ENCODE measurements around the gene SCAF1. TPM values are rescaled to one million over a fixed set of nuclear protein-coding genes. Genes with fewer than 3 reads are reported as not detected.

The SCAF1 gene
- total and polyA plus RNA-seq, 8 donors, result 24.7 to 63.8 (median 34.9) TPM

- Histone ChIP-seq H3K27me3 (no peaks in the 10 kb centered on the region), H3K9me3 (no peaks in the 10 kb centered on the region), H3K36me3 (peaks cover 0 to 68% of the 10 kb centered on the region in 2 donors), H3K4me1 (peaks cover 10 to 23% of the 10 kb centered on the region in 2 donors), H3K27ac (no peak overlapping the region), H3K4me3 (no peak overlapping the region)
- intact Hi-C loops (cut with DNase I), result no loop called here
- no peak for DNase-seq
- TF ChIP-seq CTCF (IDR thresholded peaks at IDR 0.05), result no peak
- no peak for ATAC-seq
These were observed 4.6 kb downstream of the SCAF1 start for GRCh38 chr19:49646586-49646985.

GRCh38 chr19:49651029-49651819, 9.2 kb downstream of the SCAF1 start:
- H3K9me3 ChIP-seq, result no peaks in the 10 kb centered on the region
- no peak for TF ChIP-seq CTCF (IDR thresholded peaks at IDR 0.05)
- H3K4me3 ChIP-seq, result no peak overlapping the region
- no peak for ATAC-seq
- no peaks in the 10 kb centered on the region for H3K27me3 ChIP-seq
- H3K4me1 ChIP-seq, result no peaks in the 10 kb centered on the region
- intact Hi-C loops (cut with DNase I), result no loop called here
- no peak for DNase-seq
- peaks cover 0 to 96% of the 10 kb centered on the region in 2 donors for H3K36me3 ChIP-seq
- H3K27ac ChIP-seq, result no peak overlapping the region

GRCh38 chr19:49651820-49652550, 10.0 kb downstream of the SCAF1 start:
- peak in 1 of 4 donors; percentile 73 for DNase-seq
- H3K27ac ChIP-seq, result no peak overlapping the region
- no peak overlapping the region for H3K4me3 ChIP-seq
- ATAC-seq, result no peak
- intact Hi-C loops (cut with DNase I), result no loop called here
- TF ChIP-seq CTCF (IDR thresholded peaks at IDR 0.05), result no peak
- no peaks in the 10 kb centered on the region for H3K27me3 ChIP-seq
- peaks cover 0 to 96% of the 10 kb centered on the region in 2 donors for H3K36me3 ChIP-seq
- no peaks in the 10 kb centered on the region for H3K4me1 ChIP-seq
- H3K9me3 ChIP-seq, result no peaks in the 10 kb centered on the region

GRCh38 chr19:49652551-49653465, 10.8 kb downstream of the SCAF1 start:
- TF ChIP-seq CTCF (IDR thresholded peaks at IDR 0.05), result no peak
- Histone ChIP-seq H3K27ac (no peak overlapping the region), H3K27me3 (no peaks in the 10 kb centered on the region), H3K9me3 (no peaks in the 10 kb centered on the region), H3K4me3 (no peak overlapping the region), H3K36me3 (peaks cover 0 to 96% of the 10 kb centered on the region in 2 donors), H3K4me1 (no peaks in the 10 kb centered on the region)
- peak in 1 of 4 donors; percentile 75 for DNase-seq
- intact Hi-C loops (cut with DNase I), result no loop called here
- no peak for ATAC-seq

All from left lung (tissue), 10 donors.